ENCODE data around the gene SCYGR4. TPM values are rescaled to one million over a fixed set of nuclear protein-coding genes. Genes with fewer than 3 reads are reported as not detected.

SCYGR4 gene
- total and polyA plus RNA-seq, 10 of the 15 experiments (the other 5 are each of a cell fraction or from before 2014, with no cell fraction given): 0.11 TPM; not detected in 9

- TF ChIP-seq RELA (IDR thresholded peaks at IDR 0.05; ENCODE audit: borderline replicate concordance, partially characterized antibody) (no peak), CHD2 (IDR thresholded peaks at IDR 0.05; ENCODE audit: borderline replicate concordance, low read depth, low read length) (no peak), SMAD1 (IDR thresholded peaks at IDR 0.05; ENCODE audit: low read depth, partially characterized antibody) (no peak), ZSCAN29 (IDR thresholded peaks at IDR 0.05) (no peak), RUNX3 (IDR thresholded peaks at IDR 0.05; ENCODE audit: low read length) (no peak)
Measured at GRCh38 chr2:227630322-227630721, 13.0 kb downstream of the SCYGR4 start (continued).

GRCh38 chr2:227632827-227633226 lies 15.5 kb downstream of the SCYGR4 start:
- Histone ChIP-seq H4K20me1 (ENCODE audit: control insufficient read depth, insufficient read depth) (no peaks in the 10 kb centered on the region), H3K36me3 (ENCODE audit: control insufficient read depth in 2 of 2, insufficient read depth in 2 of 2, low read length in 1 of 2) (no peaks in the 10 kb centered on the region), H3K9ac (ENCODE audit: control insufficient read depth, insufficient read depth, low read length) (no peak overlapping the region), H3K79me2 (ENCODE audit: control insufficient read depth, insufficient read depth, low read length) (no peaks in the 10 kb centered on the region), H2AFZ (ENCODE audit: control insufficient read depth, low read depth, low read length) (no peak overlapping the region), H3K9me3 (replicated peaks; ENCODE audit: control insufficient read depth, insufficient read depth, low read length) (no peaks in the 10 kb centered on the region), H3K4me2 (ENCODE audit: control insufficient read depth, insufficient read depth) (no peak overlapping the region), H3K4me1 (ENCODE audit: control insufficient read depth, insufficient read depth, low read length) (no peaks in the 10 kb centered on the region), H3K4me3 (no peak overlapping the region), H3K27me3 (replicated peaks in 1 of 2; ENCODE audit: control insufficient read depth in 2 of 2, insufficient read depth in 2 of 2, low read length in 1 of 2) (peaks cover 0 to 1% of the 10 kb centered on the region in 2 experiments; a peak in 1 of 4 replicates), H3K27ac (ENCODE audit: control insufficient read depth, insufficient read depth) (no peak overlapping the region)
- intact Hi-C loops (cut with micrococcal nuclease; ENCODE audit: unreplicated experiment): no loop called here
- ChIA-PET CTCF (interaction anchor here (2.0 to 2.7 kb wide), 2 partner anchors 133 to 227 kb away, joined by 5 to 7 read pairs; no protein-coding TSS in a partner anchor), POLR2A (no interaction called here), SMC1A (ENCODE audit: uncharacterized antibody, unreplicated experiment) (interaction anchor here (1.1 kb wide), 1 partner anchor 11 kb away, joined by 4 read pairs; no protein-coding TSS in a partner anchor), RAD21 (ENCODE audit: unreplicated experiment) (interaction anchor here (1.5 to 2.2 kb wide), 2 partner anchors 25 to 133 kb away, joined by 3 to 5 read pairs; no protein-coding TSS in a partner anchor)
- WGBS (ENCODE audit: insufficient coverage, insufficient replicate concordance, low lambda C conversion rate, missing lambda C conversion rate): 33% methylated on average over 6 of the region's 6 CpGs
- DNase-seq (ENCODE audit: low read depth, low spot score) (no peak), ATAC-seq (no peak), FAIRE-seq (no peak)
- TF ChIP-seq ZNF622 (IDR thresholded peaks at IDR 0.05) (no peak), USF1 (IDR thresholded peaks at IDR 0.05; ENCODE audit: borderline replicate concordance, extremely low read length, insufficient read depth, low read depth, low read length) (no peak), E2F8 (IDR thresholded peaks at IDR 0.05; ENCODE audit: low read depth, partially characterized antibody) (no peak)
- in situ Hi-C loops (cut with MboI): no loop called here
- no TSS peak for BruUV-seq (replicated peaks)

All from GM12878 (cell line).